Brain microvascular endothelial cell (primary cell): ENCODE measurements around the gene ANAPC5.
A peak's percentile ranks its signal among the peaks of the same experiment; 100 is the strongest.

Experiments used
- DNase-seq: peaks from one replicate; pipeline ENCODE4 v3.0.0-alpha.2; 2020
- H3K27ac ChIP-seq: fragments of 250-450 bp; sonication (Bioruptor Pico); 2 replicates; pipeline ENCODE4 v1.5.1; 2020; ENCODE audit warnings: mild to moderate bottlenecking, moderate library complexity
- H3K27me3 ChIP-seq: fragments of 250-450 bp; sonication (Bioruptor Pico); replicated peaks from 2 replicates; pipeline ENCODE4 v1.5.1; 2020; ENCODE audit warnings: mild to moderate bottlenecking
- H3K36me3 ChIP-seq: fragments of 250-450 bp; sonication (Bioruptor Pico); replicated peaks from 2 replicates; pipeline ENCODE4 v1.5.1; 2020; ENCODE audit warnings: mild to moderate bottlenecking
- H3K4me3 ChIP-seq: 2 replicates; pipeline ENCODE4 v1.5.1; 2011; ENCODE audit warnings: low read depth, mild to moderate bottlenecking, control low read depth, low read length, moderate library complexity
- CTCF ChIP-seq: IDR thresholded peaks from 2 replicates; pipeline ENCODE4 v1.5.1; 2011; ENCODE audit warnings: low read depth, mild to moderate bottlenecking, moderate library complexity, low read length, control low read depth, inconsistent platforms; ENCODE audit errors: missing control alignments
- in situ Hi-C: cut with HindIII; loops from 2 replicates; pipeline ENCODE4 v1.10.0; 2017; ENCODE audit warnings: low sequenced_read_pairs, low pct_ligation_motif_present

The ANAPC5 gene

GRCh38 chr12:121297435-121297991 lies 54.7 kb downstream of the ANAPC5 start:
- no peaks in the 10 kb centered on the region for H3K36me3 ChIP-seq
- H3K4me3 ChIP-seq, result peak overlapping the region; percentile 72
- in situ Hi-C loops, result no loop called here
- no peaks in the 10 kb centered on the region for H3K27me3 ChIP-seq
- no peak overlapping the region for H3K27ac ChIP-seq
- TF ChIP-seq CTCF, result no peak
- peak; percentile 15 for DNase-seq

GRCh38 chr12:121296618-121297434 lies 55.4 kb downstream of the ANAPC5 start, which contains the start of gene CAMKK2:
Gene CAMKK2, minus strand, starts transcription at chr12:121296709. Its CDS starts 22,183 bp downstream, at chr12:121274526.
- peak; percentile 59 for DNase-seq
- no peak for TF ChIP-seq CTCF
- in situ Hi-C loops, result no loop called here
- Histone ChIP-seq H3K27ac (peak within 1 kb of the TSS; percentile 60), H3K4me3 (peak within 1 kb of the TSS; percentile 84), H3K27me3 (no peaks in the 10 kb centered on the region), H3K36me3 (no peaks in the 10 kb centered on the region)

- H3K27ac ChIP-seq, result peak overlapping the region; percentile 60
- TF ChIP-seq CTCF, result peak; percentile 13
- H3K27me3 ChIP-seq, result no peaks in the 10 kb centered on the region
- in situ Hi-C loops, result no loop called here
- peak overlapping the region; percentile 84 for H3K4me3 ChIP-seq
- peaks cover 2% of the 10 kb centered on the region for H3K36me3 ChIP-seq
- DNase-seq, result no peak
Measured at GRCh38 chr12:121295746-121296617, 56.2 kb downstream of the ANAPC5 start.

GRCh38 chr12:121295116-121295745 lies 57.0 kb downstream of the ANAPC5 start:
- in situ Hi-C loops, result no loop called here
- no peak for DNase-seq
- peak overlapping the region; percentile 84 for H3K4me3 ChIP-seq
- peaks cover 4% of the 10 kb centered on the region for H3K36me3 ChIP-seq
- no peaks in the 10 kb centered on the region for H3K27me3 ChIP-seq
- no peak for TF ChIP-seq CTCF
- no peak overlapping the region for H3K27ac ChIP-seq

- Histone ChIP-seq H3K27me3 (no peaks in the 10 kb centered on the region), H3K4me3 (no peak overlapping the region)
Measured at GRCh38 chr12:121294151-121294889, 57.9 kb downstream of the ANAPC5 start.

More at GRCh38 chr12:121294151-121294889, 57.9 kb downstream of the ANAPC5 start:
- TF ChIP-seq CTCF, result no peak
- no peak overlapping the region for H3K27ac ChIP-seq
- H3K36me3 ChIP-seq, result peaks cover 4% of the 10 kb centered on the region
- in situ Hi-C loops, result no loop called here
- no peak for DNase-seq
